Measurements from ENCODE around the gene GRHL3. TPM values are rescaled to one million over a fixed set of nuclear protein-coding genes. Genes with fewer than 3 reads are reported as not detected.

The GRHL3 gene
- total and polyA plus RNA-seq, 11 donors: 0.03 to 0.61 TPM; not detected in 9

DNA sequence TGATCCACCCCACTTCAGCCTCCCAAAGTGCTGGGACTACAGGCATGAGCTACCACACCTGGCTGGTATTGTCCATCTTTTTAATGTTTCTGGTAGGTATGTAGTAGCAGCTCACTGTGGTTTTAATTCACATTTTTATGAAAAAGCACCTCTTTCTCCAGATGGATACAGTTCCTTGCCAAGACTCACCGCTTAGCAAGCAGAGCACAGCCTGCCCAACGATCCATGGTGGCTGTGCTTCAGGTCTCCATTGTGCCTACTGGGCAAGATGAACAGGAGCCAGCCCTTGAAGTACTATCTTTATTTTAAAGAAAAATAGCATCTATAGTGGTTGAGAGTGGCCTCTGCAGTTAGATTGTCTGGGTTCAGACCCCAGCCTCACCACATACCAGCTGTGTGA is 37.6 kb upstream of the GRHL3 start:
- intact Hi-C loops (cut with DNase I): no loop called here
- 93 to 97% (median 96%) methylated on average over 2 of the region's 2 CpGs for WGBS, 4 donors
- TF ChIP-seq POLR2A (IDR thresholded peaks at IDR 0.05): no peak
- TF ChIP-seq, protein P1, sequence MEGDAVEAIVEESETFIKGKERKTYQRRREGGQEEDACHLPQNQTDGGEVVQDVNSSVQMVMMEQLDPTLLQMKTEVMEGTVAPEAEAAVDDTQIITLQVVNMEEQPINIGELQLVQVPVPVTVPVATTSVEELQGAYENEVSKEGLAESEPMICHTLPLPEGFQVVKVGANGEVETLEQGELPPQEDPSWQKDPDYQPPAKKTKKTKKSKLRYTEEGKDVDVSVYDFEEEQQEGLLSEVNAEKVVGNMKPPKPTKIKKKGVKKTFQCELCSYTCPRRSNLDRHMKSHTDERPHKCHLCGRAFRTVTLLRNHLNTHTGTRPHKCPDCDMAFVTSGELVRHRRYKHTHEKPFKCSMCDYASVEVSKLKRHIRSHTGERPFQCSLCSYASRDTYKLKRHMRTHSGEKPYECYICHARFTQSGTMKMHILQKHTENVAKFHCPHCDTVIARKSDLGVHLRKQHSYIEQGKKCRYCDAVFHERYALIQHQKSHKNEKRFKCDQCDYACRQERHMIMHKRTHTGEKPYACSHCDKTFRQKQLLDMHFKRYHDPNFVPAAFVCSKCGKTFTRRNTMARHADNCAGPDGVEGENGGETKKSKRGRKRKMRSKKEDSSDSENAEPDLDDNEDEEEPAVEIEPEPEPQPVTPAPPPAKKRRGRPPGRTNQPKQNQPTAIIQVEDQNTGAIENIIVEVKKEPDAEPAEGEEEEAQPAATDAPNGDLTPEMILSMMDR (IDR thresholded peaks at IDR 0.05): no peak

DNA sequence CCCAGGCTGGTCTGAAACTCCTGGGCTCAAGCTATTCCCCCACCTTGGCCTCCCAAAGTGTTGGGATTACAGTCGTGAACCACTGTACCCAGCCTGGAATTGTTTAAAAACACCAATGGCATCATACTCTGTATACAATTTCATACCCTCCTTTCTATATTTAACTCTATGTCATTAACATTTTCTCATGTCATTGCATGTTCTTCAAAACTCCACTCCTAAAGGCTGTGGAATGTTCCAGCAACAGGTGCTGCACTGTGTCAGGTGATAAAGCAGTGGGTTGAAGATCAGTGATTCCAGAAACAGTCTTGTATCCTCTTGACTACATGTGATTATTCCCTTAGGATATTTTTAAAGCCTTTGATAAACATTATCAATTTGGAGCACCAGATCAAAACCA is 36.7 kb upstream of the GRHL3 start:
- WGBS, 4 donors: 70 to 88% (median 74%) methylated on average over 1 of the region's 1 CpG

More for the DNA sequence above, 37.6 kb upstream of the GRHL3 start:
- H3K9me3 ChIP-seq: no peaks in the 10 kb centered on the region
- H3K4me3 ChIP-seq: no peak overlapping the region
- peaks cover 0 to 23% (median 0%) of the 10 kb centered on the region in 12 donors for H3K4me1 ChIP-seq
- H3K36me3 ChIP-seq: no peaks in the 10 kb centered on the region
- DNase-seq (no peak), ATAC-seq (no peak)
- H3K27ac ChIP-seq: no peak overlapping the region
- peaks cover 0 to 14% (median 0%) of the 10 kb centered on the region in 9 donors for H3K27me3 ChIP-seq

DNA sequence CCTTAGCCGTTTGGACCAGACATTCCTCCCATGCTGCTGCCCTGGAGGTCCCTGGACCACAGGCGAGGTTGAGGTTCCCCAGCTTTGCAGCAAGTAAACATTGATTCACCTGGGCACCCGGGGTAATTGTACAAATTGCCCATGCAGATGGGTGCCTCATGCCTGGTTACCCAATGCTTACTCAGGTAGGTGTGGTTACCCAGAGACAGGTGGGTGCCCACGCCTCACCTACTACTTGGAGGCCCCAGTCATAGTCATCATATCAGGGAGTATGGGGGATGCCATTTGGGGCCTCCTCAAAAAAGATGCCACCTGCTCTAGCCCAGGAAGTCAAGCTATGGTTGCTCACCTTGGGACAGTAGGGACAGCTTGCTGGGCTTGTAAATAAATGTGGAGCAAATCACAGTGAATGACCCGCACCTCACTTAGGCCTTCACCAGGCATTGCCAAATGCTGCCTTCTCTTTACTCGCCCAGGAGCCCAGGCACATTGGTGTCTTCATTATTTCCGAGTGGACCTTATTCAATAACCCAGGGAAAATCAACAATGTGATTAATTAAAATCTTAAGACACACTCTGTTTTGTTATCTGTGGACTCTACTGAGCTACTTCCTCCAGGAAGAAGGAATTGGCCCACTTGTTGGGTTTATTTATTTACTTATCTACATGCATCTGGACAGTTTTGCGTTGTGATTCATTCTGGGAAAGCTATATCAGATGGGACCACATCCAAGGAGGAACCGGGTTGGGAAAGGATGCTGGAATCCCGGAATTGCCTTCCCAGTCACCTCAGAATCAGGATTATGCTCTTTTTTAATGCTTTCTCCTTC is 35.6 kb upstream of the GRHL3 start:
- DNase-seq (no peak), ATAC-seq (peak in 3 of 4 donors; percentile 29 to 65 (median 45))
- TF ChIP-seq, protein P1 (IDR thresholded peaks at IDR 0.05): no peak
- no peak for TF ChIP-seq POLR2A (IDR thresholded peaks at IDR 0.05)
- Histone ChIP-seq H3K27me3 (peaks cover 0 to 6% (median 0%) of the 10 kb centered on the region in 9 donors), H3K27ac (no peak overlapping the region), H3K36me3 (no peaks in the 10 kb centered on the region), H3K4me3 (no peak overlapping the region), H3K4me1 (peaks cover 0 to 11% (median 0%) of the 10 kb centered on the region in 12 donors), H3K9me3 (no peaks in the 10 kb centered on the region)
- 49 to 68% (median 62%) methylated on average over 8 to 10 of the region's 10 CpGs for WGBS, 4 donors
- intact Hi-C loops (cut with DNase I): no loop called here

More for the DNA sequence above, 36.7 kb upstream of the GRHL3 start:
- intact Hi-C loops (cut with DNase I): no loop called here
- Histone ChIP-seq H3K36me3 (no peaks in the 10 kb centered on the region), H3K4me1 (peaks cover 0 to 14% (median 0%) of the 10 kb centered on the region in 12 donors), H3K4me3 (no peak overlapping the region), H3K27ac (no peak overlapping the region), H3K9me3 (no peaks in the 10 kb centered on the region), H3K27me3 (peaks cover 0 to 8% (median 0%) of the 10 kb centered on the region in 9 donors)
- DNase-seq (no peak), ATAC-seq (no peak)
- TF ChIP-seq POLR2A (IDR thresholded peaks at IDR 0.05): no peak
- TF ChIP-seq, protein P1 (IDR thresholded peaks at IDR 0.05): no peak

DNA sequence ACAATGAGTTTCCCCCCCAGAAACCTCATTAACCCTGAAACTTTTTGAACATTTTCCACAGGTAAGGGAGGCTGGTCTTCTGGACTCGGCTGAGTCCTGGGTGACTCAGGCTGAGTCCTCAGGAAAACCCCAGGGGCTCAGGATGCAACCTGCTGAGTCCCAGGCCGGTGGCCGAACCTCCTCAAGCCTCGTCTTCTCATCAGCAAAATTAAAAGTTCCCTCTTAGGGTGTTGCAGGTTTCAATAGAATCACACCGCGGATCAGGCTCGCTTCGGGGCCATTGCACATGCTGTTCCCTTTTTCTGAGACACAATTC is 35.0 kb upstream of the GRHL3 start:
- 62 to 80% (median 77%) methylated on average over 4 to 8 of the region's 8 CpGs for WGBS, 4 donors
- Histone ChIP-seq H3K27ac (no peak overlapping the region), H3K4me3 (no peak overlapping the region), H3K36me3 (no peaks in the 10 kb centered on the region), H3K27me3 (peaks cover 0 to 6% (median 0%) of the 10 kb centered on the region in 9 donors), H3K9me3 (no peaks in the 10 kb centered on the region), H3K4me1 (peaks cover 0 to 16% (median 0%) of the 10 kb centered on the region in 12 donors)
- DNase-seq (no peak), ATAC-seq (no peak)
- TF ChIP-seq POLR2A (IDR thresholded peaks at IDR 0.05): no peak
- TF ChIP-seq, protein P1 (IDR thresholded peaks at IDR 0.05): no peak
- intact Hi-C loops (cut with DNase I): no loop called here
